ENCODE measurements around the gene PRDM16.

DNA sequence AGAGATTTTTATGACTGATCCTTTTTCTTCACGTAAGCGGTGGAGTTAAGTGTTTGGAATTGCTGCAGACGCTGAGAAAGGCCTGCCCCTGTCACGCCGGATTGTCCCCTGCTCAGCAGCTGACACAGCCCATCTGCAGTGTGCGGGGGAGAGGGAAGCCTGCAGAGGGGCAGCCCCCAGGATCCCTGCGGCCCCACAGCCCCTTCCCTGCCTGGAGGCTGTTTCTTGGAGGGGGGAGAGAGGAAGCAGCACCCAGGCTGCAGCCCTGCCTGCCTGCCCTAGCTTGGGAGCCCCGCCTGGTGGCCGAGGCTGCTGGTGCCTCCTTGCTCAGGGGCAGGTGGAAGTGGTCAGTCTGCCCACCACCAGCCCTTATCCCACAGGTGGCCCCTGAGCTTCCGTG is 50.7 kb downstream of the PRDM16 start:
- TF ChIP-seq CTCF (IDR thresholded peaks at IDR 0.05) (no peak), POLR2A (IDR thresholded peaks at IDR 0.05) (no peak)

Data from uterus (tissue), 2 donors.